ENCODE measurements around the gene EPS8.

DNA sequence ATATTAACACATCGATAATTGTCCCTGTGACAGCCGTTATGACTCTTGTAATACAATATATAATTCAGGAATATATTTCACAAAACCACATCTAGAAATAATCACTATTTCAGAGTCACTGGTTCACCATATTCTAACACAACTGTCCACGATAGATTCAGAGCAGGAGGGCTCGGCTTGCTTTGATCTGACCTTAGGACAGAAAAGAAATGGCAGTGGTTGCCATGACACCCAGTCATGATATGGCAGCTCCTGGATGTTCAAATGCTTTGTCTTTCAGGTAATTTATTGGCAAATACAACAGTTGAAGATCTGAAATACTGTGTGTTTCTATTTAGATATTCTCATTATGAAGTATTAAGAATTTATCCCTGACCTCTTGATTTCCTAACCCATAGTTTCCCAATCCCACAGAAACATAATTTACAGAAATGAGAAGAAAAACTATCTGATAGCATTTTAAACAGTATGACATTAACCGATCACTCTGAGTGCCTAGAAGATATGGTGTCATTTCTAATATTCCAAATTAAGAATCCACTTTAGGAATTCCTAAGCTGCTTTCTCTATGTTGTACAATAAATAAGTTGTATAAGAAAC is 116.4 kb downstream of the EPS8 start:
- TF ChIP-seq, protein P1, sequence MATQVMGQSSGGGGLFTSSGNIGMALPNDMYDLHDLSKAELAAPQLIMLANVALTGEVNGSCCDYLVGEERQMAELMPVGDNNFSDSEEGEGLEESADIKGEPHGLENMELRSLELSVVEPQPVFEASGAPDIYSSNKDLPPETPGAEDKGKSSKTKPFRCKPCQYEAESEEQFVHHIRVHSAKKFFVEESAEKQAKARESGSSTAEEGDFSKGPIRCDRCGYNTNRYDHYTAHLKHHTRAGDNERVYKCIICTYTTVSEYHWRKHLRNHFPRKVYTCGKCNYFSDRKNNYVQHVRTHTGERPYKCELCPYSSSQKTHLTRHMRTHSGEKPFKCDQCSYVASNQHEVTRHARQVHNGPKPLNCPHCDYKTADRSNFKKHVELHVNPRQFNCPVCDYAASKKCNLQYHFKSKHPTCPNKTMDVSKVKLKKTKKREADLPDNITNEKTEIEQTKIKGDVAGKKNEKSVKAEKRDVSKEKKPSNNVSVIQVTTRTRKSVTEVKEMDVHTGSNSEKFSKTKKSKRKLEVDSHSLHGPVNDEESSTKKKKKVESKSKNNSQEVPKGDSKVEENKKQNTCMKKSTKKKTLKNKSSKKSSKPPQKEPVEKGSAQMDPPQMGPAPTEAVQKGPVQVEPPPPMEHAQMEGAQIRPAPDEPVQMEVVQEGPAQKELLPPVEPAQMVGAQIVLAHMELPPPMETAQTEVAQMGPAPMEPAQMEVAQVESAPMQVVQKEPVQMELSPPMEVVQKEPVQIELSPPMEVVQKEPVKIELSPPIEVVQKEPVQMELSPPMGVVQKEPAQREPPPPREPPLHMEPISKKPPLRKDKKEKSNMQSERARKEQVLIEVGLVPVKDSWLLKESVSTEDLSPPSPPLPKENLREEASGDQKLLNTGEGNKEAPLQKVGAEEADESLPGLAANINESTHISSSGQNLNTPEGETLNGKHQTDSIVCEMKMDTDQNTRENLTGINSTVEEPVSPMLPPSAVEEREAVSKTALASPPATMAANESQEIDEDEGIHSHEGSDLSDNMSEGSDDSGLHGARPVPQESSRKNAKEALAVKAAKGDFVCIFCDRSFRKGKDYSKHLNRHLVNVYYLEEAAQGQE (IDR thresholded peaks at IDR 0.05; ENCODE audit: insufficient read depth in 1 of 2, low read depth in 2 of 2, low read length in 2 of 2) = no peak
- TF ChIP-seq POLR2AphosphoS5 (IDR thresholded peaks at IDR 0.05; ENCODE audit: low read depth, low read length) (no peak), SIN3A (IDR thresholded peaks at IDR 0.05; ENCODE audit: borderline replicate concordance, insufficient read depth, low read length) (no peak)

Data from PFSK-1 (cell line).